ENCODE results near the gene SUCLG2.

DNA sequence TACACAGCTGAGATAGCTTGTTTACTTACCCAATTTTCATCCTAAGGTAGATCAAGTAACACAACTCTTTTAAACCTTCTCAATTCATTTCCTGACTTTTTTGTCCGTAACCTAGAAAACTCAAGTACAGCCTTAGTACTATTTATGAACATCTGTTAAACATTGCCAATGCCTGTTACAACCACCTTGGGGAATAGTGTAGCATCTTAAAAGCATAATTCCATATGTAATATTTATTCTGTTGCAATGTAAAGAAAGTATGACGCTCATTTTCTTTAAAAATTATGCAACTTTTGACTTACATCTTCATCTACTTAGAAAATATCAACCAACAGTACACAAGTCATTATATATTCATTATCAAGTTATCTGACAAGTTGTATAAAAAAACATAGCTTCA is 54.6 kb downstream of the SUCLG2 start:
- TF ChIP-seq POLR2A (IDR thresholded peaks at IDR 0.05; ENCODE audit: low read depth, low read length) (no peak), MAFK (IDR thresholded peaks at IDR 0.05; ENCODE audit: low read depth, low read length) (no peak), SMC3 (IDR thresholded peaks at IDR 0.05; ENCODE audit: low read depth, low read length) (no peak), RFX5 (IDR thresholded peaks at IDR 0.05; ENCODE audit: low read depth, low read length) (no peak), RAD21 (IDR thresholded peaks at IDR 0.05; ENCODE audit: low read length) (no peak), RCOR1 (IDR thresholded peaks at IDR 0.05; ENCODE audit: insufficient replicate concordance, low read length) (no peak), NFE2L2 (IDR thresholded peaks at IDR 0.05; ENCODE audit: low read depth, low read length) (no peak), BHLHE40 (IDR thresholded peaks at IDR 0.05; ENCODE audit: low read depth, low read length) (no peak), FOS (IDR thresholded peaks at IDR 0.05; ENCODE audit: low read depth, low read length) (no peak), MXI1 (IDR thresholded peaks at IDR 0.05; ENCODE audit: borderline replicate concordance, low read depth, low read length) (no peak), CHD1 (IDR thresholded peaks at IDR 0.05; ENCODE audit: low read depth, low read length) (no peak)
- TF ChIP-seq, protein P1, sequence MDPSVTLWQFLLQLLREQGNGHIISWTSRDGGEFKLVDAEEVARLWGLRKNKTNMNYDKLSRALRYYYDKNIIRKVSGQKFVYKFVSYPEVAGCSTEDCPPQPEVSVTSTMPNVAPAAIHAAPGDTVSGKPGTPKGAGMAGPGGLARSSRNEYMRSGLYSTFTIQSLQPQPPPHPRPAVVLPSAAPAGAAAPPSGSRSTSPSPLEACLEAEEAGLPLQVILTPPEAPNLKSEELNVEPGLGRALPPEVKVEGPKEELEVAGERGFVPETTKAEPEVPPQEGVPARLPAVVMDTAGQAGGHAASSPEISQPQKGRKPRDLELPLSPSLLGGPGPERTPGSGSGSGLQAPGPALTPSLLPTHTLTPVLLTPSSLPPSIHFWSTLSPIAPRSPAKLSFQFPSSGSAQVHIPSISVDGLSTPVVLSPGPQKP (IDR thresholded peaks at IDR 0.05; ENCODE audit: borderline replicate concordance, low read depth, low read length): no peak
- TF ChIP-seq, protein P2, sequence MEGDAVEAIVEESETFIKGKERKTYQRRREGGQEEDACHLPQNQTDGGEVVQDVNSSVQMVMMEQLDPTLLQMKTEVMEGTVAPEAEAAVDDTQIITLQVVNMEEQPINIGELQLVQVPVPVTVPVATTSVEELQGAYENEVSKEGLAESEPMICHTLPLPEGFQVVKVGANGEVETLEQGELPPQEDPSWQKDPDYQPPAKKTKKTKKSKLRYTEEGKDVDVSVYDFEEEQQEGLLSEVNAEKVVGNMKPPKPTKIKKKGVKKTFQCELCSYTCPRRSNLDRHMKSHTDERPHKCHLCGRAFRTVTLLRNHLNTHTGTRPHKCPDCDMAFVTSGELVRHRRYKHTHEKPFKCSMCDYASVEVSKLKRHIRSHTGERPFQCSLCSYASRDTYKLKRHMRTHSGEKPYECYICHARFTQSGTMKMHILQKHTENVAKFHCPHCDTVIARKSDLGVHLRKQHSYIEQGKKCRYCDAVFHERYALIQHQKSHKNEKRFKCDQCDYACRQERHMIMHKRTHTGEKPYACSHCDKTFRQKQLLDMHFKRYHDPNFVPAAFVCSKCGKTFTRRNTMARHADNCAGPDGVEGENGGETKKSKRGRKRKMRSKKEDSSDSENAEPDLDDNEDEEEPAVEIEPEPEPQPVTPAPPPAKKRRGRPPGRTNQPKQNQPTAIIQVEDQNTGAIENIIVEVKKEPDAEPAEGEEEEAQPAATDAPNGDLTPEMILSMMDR (conservative IDR thresholded peaks at IDR 0.05; ENCODE audit: low read depth, low read length): no peak

All from IMR-90 (cell line).